ENCODE data around the gene RPTOR.
"Not testable (repeated sequence)": the region's sequence is repeated elsewhere in the genome, so short reads cannot be mapped to it uniquely, and the experiment has no call there.

The RPTOR gene

DNA sequence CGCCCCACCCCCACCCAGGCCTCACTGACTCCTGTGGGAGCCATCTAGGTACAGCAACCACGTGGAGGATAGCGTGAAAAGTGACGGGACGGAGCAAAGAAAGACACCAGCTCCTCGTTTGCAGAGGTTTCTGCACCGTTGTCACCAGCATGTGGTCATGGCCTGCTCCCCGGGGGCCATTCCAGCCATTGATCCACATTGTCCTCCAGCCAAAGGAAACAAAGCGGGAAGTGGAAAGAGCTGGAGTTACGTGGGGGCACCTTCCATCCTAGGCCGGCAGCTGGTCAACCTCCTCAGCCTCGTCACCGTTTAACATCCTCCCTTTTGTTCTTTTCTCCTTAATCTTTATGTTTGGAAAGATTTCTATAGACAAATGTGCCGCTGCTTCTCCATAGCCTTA lies 153.7 kb downstream of the RPTOR start:
- DNase-seq = no peak

DNA sequence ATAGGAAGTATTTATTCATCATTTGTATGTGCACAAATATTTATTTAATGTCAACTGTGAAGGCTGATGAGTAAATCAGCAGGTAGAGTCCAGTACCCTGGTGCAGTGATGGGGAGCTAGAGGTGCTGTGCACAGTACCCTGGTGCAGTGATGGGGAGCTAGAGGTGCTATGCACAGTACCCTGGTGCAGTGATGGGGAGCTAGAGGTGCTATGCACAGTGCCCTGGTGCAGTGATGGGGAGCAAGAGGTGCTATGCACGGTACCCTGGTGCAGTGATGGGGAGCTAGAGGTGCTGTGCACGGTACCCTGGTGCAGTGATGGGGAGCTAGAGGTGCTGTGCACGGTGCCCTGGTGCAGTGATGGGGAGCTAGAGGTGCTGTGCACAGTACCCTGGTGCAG lies 154.6 kb downstream of the RPTOR start:
- not testable (repeated sequence) for DNase-seq

DNA sequence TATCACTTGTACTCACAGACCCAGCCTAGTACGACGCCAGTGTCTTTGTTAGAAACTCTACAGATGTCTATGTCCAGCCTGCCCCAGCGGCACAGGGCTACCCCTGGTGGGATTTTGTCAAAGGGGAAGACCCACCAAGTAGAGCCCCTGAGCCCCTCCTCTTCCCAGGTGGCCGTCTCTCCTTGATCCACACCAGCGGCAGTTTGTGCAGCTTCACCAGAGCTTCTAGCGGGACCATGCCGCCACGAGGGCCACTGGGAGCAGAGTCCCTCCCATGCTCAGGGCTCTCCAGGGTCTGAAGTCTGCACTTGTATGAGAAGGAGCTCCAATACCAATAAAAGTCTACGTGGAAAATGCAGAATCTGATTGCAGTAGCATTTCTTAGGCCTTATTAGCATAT lies 157.1 kb downstream of the RPTOR start:
- no peak for DNase-seq

DNA sequence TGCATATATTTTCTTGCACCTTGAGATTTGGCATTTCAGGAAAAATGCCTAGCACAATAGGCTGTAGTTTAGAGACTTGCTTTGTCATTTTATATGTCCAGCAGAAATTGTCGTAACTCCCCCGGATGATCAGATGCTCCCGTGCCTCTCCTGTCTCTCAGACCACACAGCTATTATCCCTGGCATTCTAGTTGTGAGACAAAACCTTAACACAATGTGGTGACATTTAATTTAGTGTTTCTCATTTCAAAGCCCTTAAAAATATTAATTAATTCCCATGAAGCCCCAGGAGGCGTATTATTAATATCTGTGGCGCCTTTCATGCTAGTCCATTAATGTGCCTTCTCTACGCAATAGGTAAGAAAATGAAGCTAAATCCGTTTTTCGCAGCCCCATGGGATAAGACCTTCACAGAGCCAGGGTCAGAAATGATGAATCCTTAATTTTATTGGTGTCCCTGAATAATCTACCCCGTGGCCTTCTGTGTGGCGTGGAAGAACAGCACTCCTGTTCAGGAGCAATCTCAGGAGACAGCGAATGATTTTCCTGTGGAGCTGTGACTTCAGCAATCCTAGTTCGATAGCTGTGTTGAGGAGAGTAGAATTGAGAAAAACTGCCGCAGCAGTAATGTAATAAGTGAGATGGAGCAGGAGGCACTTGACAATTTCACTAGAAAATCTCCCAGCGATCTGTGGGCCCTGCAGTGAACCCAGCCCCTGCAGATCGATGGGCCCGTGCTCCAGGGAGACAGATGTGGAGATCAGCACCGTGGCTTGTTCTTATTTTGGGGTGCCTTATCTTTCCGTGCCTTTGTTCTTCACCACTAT lies 157.9 kb downstream of the RPTOR start:
- DNase-seq = no peak

DNA sequence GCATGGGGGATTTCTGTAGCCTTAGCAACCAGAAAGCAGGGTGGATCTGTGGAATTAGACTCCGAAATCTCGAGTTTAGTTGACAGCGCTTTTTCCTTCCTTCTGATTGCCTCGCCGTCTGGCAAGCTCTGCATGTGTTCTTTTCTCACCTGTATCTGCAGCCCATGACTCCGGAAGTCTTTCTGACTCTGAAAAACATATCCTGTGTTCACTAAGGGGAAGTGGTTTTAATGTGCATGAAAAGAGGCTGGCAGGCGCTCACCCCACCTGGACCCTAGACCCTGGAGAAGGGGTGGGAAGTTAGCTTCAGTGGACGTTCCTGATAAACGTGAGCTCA lies 158.5 kb downstream of the RPTOR start:
- no peak for DNase-seq

DNA sequence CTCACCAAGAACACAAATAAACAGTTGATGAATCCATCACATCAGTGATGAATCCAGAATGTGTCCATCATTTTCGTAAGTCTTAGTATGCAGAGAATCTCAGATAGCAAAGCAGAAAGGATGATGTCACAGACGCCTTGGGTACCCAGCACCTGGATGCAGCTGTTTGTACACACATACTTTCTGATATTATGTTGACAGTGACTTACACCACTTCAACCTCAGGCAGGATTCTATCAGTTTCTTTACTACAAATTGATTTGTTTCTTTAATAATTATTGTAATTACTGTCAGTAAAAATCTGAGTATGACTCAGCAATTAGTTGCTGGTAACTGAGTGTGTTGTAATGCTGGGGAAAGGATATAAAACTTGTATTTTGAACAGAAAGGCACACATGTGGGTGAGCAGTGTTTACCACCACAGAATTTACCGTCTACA lies 159.8 kb downstream of the RPTOR start:
- DNase-seq = no peak

DNA sequence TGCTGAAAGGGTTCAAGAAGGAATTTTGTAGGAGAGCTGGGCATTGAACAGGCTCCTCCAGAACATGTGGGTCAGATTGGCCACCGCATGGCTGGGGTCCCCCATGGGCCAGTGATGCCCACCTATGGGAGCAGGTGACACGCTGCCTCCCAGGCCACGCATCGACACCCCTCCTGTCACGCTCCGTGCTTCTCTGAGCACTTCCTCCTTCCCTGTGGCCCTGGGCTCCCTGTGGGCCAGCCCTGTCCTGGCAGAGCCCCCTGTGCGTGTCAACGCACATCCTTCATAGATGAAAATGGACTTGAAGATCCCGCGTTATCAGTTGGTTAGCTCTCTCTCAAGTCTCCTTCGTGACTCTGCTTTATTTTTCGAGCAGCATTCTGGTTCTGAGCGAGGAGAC lies 160.3 kb downstream of the RPTOR start:
- no peak for DNase-seq

DNA sequence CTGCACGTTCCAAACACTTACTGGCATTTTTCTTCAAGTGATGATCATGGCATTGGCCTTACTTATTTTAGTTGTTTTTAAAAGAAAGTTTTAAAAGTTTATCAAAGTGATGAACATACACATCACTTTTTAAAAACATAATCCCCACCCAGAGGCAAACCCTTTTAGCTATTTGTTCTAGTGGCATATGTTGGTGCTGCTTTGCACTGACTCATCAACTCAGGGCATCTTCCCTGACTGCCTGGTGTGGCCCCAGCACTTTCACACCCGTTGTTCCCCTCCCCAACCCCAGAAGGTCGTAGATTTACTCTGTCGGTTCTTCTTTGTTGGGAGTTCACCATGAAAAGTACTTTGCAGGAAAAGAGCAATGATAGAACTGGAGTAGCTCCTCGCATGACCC lies 161.3 kb downstream of the RPTOR start:
- DNase-seq = no peak

DNA sequence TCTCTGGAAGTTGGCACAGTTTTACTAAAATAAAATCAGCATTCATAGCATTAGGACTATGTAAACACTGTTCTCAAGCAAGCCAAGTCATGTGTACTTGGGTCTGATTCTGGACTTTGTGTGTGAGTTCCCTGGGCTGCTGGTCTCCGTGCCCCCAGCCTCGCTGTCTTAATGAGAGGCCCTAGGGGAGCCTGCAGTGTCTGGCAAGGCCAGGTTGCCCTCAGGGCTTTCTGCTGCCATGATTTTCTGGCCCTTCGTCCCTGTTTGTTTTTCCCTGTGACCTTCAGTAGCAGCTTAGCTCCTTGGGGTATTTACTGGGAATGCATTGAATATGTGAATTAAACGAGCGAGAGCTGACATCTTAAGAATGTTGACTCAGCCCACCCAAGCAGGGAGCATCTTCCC lies 161.8 kb downstream of the RPTOR start:
- no peak for DNase-seq

DNA sequence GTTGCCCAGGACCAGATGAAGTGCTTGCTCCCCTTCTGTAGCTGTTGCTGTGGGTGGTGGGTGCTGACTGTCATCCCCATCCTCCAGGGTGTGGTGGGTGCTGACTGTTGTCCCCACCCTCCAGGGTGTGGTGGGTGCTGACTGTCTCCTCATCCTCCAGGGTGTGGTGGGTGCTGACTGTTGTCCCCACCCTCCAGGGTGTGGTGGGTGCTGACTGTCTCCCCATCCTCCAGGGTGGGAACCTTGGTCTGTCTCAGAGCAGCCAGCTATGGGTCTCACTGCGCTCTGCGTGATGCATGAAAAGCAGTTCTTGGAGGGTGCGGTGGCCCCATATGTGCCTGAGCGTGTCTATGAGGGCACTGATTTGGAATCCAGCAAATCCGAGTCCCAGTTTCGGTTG lies 163.8 kb downstream of the RPTOR start:
- DNase-seq = no peak

DNA sequence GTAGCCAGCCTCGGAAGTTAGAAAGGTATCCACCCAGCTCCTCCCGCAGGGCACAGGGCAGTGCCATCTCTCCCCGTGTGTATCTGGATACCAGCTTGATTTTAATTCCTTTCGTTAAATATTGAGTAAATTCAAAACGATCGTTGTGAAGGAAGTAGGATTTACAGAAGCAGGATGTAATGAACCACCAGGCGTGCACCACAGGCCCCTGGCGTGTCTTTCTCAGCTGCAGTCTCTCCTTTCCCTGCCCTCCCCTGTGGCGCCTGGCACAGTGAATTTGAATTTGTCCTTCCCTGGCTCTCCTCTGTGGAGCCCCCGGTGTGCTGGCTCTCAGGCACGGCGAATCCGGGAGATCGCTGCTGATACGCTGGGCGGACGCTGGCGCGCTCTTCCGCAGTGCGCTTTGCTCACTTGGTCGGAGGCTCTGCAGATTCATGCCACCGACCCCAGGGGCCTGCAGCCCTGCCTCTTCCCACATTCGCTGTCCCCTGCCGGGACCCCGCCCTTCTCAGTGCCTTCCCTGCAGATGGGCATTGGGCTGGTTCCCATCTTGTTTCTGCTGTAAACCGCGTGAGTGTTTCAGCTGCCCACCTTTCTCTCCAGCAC lies 164.6 kb downstream of the RPTOR start:
- peak in 1 of 14 donors; percentile 57 for DNase-seq

DNA sequence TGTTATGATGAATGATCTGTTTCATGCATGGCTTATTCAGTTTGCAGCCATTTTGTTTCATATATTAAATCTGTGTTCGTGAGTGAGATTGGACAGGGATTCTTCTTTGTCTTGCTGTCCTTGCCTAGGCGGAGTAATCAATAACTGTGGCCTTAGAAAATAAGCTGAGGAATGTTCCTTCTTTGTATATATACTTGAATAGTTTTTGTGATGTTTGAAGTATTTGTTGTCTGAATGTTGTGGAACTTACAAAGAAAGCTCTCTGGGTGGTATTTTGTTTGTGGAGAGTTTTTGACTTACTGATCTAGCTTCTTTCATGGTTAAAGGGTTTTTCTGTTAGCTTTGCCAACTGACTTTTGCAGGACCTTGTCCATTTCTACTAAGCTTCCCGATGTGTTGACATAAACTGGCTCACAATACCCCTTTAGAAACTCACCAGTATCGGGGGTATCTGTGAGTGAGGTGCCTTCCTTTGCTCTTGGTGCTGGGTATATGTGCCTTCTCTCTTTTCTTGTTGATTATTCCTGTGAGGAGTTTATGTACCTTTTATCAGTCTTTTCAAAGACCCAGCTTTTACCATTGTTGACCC lies 166.2 kb downstream of the RPTOR start:
- no peak for DNase-seq

DNA sequence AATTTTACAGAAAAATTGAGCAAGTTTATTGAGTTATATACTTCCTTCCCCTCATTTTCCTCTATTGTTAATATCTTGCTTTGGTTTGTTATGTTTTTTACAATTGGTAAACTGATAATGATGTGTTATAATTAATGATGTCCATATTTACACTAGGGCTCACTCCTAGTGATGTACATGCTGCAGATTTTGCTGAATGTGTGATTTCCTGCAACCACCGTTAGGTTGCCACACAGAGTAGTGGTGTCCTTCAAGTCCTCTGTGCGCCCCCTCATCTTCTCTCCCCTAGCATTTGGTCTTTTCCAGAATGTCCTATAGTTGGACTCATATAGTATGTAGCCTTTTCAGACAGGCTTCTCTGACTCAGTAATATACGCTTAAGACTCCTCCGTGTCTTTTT lies 167.5 kb downstream of the RPTOR start:
- no peak for DNase-seq

DNA sequence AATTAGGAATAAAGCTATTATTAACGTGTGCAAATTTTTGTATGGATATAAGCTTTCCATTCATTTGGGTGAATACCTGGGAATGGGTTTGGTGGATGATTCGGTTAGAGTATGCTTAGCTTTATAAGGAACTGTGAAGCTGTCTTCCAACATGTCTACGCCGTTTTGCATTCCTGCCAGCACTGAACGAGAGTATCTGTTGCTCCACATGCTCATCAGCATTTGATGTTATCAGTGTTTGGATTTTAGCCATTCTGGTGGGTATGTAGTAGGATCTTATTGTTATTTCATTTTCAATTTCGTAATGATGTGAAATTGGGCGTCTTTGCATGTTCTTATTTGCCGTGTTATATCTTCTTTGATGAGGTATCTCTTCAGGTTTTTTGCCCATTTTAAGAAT lies 168.0 kb downstream of the RPTOR start:
- DNase-seq = no peak

DNA sequence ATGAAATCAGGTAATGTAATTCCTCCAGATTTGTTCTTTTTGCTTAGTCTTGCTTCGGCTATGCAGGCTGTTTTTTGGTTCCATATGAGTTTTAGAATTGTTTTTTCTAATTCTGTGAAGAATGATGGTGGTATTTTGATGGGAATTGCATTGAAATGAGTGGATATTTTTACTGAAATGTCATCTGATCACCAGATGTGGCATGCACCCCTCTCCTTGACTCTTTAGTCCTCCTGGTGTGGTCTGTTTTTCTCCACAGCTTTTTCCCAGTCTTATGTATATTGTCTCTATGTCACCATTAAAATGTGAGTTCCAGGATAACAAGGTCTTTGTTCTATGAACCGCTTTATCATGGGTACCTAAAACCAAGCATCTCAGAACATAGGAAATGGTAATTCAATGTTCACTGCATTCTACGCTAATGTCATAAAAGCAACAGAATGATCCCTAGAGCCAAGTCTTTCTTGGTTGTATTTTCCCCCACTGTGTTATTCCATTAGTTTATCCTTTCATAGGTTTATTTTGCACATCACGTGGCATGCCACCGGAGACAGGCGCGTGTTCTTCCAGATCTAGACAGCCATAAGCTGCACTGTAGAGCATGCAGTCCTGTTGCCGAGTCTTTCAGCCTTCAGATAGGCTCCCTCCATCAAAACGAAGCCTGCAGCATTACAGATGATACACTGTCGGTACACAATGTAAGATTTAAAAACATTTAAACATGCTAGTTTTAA lies 172.5 kb downstream of the RPTOR start:
- DNase-seq = peak in 1 of 14 donors; percentile 30

DNA sequence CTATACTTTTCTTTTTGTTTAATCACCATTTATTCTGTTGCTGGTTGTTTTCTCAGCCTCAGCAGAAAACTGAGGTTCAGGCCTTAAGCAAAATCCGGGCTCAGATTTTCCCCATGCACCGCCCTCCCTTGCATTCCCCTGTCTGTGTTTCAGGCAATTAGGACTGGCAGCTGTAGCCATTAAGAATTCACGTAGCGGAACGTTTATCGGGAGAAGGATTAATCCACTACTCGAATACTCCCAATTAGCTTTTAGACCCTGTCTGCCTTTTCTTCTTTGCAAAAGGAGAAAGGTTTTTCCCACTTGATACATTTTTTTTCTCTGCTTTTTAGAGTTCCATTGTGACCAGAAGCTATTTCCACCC lies 173.1 kb downstream of the RPTOR start:
- DNase-seq = no peak

DNA sequence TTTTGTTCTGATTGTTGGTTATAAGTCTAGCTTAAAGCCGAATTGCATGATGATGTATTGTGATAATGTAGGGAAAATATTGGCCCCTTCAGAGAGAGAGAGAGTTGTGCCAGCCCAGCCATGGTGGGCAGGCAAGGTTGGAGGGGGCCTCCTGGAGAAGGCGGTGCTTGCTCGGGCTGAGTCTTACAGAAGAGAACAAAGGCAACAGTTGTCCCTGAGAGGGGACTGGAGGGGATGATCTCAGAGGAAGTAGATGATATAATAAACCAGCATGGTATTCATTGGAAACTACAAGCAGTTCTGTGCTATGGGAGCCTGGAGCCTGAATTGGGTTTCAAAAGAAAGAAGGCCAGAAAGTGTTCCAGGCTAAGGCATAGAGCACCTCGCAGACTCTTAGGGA lies 173.8 kb downstream of the RPTOR start:
- peak in 2 of 14 donors; percentile 15 to 33 for DNase-seq

DNA sequence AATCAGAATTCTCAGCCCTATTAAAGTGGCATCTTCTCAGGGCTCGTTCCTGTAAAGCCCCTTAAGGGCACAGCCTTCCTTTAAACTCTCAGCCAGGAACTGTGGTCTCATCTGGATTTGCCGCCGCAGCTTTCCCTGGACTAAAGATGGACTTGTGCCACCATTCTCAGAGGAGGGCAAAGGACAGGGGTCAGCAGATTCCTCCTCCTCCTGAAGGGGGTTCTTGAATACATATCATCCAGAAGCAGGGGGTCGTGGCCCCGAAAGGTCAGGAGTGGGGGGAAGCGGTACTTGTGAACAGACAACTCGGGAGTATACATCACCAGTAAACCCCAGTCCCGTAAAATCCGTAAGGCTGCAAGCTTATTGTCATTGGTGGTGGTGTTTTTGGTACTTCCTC lies 174.8 kb downstream of the RPTOR start:
- DNase-seq = no peak

DNA sequence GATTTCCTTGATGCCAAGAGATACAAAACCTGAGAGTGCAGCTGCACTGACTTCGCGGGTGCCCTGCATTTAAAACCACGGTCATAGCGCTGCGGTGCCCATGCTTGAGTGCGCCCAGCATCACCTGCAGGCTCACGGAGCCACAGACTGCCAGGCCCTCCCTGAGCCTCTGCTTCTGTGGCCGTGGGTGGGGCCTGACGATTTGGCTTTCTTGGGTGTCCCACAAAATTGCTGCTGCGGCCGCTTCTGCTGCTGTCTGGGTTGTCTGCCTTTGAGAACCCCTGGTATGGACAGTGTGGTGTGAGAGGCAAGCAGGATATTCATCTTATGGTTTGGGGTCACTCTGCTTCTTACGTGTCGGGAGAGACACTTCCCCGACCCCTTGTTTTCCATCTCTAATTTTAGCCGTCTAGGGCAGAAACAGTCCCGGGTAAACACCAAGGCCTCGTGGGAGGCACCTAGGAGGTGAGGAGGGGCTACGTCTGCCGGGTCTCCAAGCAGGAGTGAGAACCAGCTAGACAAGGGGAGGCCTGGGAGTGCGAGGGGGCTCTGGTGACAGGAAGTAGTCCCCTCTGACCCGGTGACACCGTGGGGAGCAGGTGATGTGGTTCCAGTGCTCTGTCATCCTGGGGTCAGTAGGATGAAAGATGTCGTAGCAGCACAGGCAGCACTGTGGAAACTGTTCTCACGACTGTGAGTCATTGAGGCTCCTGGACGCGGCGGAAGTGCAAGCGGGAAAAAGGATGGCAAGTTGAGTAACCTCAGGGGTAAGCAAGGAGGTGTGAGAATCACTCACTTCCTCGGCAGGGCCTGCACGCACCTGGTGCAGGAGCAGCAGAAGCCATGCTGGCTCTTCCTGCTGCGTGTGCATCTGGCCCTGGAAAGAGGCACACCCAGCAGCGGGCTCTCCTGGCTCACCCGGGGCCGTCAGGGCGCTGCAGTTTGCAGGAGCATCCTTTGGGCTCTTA lies 176.3 kb downstream of the RPTOR start:
- peak in 1 of 14 donors; percentile 54 for DNase-seq

DNA sequence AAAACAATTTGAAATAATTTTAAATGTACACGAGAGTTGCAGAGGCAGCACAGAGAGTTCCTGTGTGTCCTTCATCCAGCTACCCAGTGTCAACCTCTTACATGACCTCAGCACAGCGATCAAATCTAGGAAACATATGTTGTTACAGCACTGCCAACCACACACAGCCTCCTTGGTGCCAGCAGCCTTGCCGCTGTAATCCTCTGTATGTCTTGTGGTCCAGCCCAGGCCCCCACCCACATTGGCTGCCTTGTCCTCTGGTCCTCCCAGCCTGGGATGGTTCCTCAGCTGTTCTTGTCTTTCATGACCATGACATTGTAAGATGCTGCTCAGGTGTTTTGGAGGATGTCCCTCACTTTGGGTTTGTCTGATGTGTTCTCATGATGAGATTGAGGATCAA lies 178.0 kb downstream of the RPTOR start:
- no peak for DNase-seq

DNA sequence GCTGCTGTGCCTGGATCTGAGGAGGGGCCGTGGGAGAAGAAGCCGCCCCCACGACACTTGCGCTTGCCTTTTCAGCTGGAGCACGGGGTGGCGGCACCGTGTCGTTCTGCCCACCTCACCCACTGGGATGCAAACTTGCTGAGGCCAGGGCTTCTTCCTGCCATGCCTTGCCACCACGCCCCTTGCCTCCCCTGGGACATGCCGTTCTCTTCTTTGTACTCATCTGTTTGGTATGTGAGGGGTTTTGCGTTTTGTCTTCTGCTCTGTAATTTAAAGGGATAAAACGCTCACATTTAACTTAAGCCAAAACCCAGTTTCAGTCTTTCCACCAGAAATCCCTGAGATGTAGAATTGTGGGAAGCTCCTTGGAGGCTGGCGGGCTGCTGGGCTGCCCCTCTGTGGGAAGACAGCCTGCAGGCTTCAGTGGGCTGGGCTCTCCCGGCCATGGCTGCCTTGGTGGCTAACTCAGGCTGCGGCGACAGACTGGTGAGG lies 180.2 kb downstream of the RPTOR start:
- no peak for DNase-seq

DNA sequence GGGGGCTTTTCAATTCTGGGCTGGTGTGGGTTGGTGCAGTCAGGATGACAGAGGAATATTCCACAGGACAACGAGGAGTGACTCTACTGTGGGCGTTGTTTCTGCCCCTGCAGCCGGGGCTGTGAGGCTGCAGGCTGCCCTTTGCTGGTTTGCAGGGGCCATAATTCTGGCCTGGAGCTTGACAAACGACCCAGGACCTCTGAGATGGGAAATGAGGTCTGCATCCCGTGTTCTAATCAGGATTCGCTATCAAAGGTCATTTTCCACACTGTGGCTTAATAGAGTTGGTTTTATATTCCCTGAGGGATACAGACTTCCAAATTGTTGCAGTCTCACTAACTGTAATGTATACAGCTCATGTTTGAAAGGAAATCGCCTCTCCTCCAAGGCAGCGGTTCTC lies 180.9 kb downstream of the RPTOR start:
- DNase-seq = no peak

Measured in C1 segment of cervical spinal cord (tissue), 14 donors.